GM06990 (cell line): ENCODE data around the gene ZNF467.

ENCODE experiments used
- DNase-seq: peaks from one replicate; pipeline ENCODE4 v3.0.0-alpha.2; 2011; ENCODE audit not compliant: insufficient read length; ENCODE audit errors: extremely low read depth
- H3K27me3 ChIP-seq: replicated peaks from 2 replicates; pipeline ENCODE4 v1.6.0; 2011; ENCODE audit warnings: low read length; ENCODE audit not compliant: control insufficient read depth, insufficient read depth
- H3K36me3 ChIP-seq: 2 replicates; pipeline ENCODE4 v1.5.1; 2011; ENCODE audit warnings: low read length; ENCODE audit not compliant: control insufficient read depth, insufficient read depth
- H3K4me3 ChIP-seq: replicated peaks from 2 replicates; pipeline ENCODE4 v1.5.1; 2011; ENCODE audit warnings: low read depth, mild to moderate bottlenecking, control low read depth, low read length
- TF ChIP-seq, protein P1 (sequence below): IDR thresholded peaks from 2 replicates; pipeline ENCODE4 v1.5.1; 2011; ENCODE audit warnings: low read length, control low read depth, mild to moderate bottlenecking, inconsistent platforms; ENCODE audit not compliant: insufficient read depth, poor library complexity, severe bottlenecking

Gene ZNF467

GRCh38 chr7:149767068-149767467, 6.3 kb downstream of the ZNF467 start:
- Histone ChIP-seq H3K4me3 (no peak overlapping the region), H3K27me3 (no peaks in the 10 kb centered on the region), H3K36me3 (no peaks in the 10 kb centered on the region)
- no peak for DNase-seq
- TF ChIP-seq, protein P1, sequence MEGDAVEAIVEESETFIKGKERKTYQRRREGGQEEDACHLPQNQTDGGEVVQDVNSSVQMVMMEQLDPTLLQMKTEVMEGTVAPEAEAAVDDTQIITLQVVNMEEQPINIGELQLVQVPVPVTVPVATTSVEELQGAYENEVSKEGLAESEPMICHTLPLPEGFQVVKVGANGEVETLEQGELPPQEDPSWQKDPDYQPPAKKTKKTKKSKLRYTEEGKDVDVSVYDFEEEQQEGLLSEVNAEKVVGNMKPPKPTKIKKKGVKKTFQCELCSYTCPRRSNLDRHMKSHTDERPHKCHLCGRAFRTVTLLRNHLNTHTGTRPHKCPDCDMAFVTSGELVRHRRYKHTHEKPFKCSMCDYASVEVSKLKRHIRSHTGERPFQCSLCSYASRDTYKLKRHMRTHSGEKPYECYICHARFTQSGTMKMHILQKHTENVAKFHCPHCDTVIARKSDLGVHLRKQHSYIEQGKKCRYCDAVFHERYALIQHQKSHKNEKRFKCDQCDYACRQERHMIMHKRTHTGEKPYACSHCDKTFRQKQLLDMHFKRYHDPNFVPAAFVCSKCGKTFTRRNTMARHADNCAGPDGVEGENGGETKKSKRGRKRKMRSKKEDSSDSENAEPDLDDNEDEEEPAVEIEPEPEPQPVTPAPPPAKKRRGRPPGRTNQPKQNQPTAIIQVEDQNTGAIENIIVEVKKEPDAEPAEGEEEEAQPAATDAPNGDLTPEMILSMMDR, result no peak

DNA sequence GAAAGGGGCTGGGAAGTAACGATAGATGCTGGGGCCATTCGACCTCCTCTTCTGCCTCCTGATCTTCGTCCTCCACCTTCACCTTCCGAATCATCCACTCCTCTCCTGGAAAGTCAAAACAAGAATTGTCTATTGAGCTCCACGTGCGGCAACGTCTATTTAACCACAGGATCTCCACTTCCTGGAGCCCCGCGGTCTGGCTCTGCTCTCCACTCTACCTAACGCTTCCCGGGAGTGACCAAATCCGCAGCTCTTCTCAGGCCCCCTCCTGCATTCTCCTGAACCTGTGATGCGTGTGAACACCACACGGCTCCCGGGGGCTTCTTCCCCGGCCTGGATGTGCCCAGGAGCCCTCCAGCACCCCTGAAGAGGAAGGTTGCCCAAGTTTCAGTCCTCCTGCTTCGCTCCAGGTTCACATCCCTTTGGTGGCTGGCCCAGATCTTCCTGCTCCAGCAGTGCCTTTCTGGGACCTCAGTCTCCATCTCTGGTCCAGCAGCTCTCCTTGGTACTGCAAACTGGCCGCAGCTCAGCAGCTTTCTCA, 7.2 kb downstream of the ZNF467 start:
- TF ChIP-seq, protein P1, result no peak
- DNase-seq, result no peak
- H3K4me3 ChIP-seq, result no peak overlapping the region
- H3K27me3 ChIP-seq, result no peaks in the 10 kb centered on the region
- no peaks in the 10 kb centered on the region for H3K36me3 ChIP-seq

- Histone ChIP-seq H3K27me3 (no peaks in the 10 kb centered on the region), H3K36me3 (no peaks in the 10 kb centered on the region), H3K4me3 (no peak overlapping the region)
- TF ChIP-seq, protein P1, result no peak
- no peak for DNase-seq
Observed at GRCh38 chr7:149765399-149766121, 7.8 kb downstream of the ZNF467 start.

DNA sequence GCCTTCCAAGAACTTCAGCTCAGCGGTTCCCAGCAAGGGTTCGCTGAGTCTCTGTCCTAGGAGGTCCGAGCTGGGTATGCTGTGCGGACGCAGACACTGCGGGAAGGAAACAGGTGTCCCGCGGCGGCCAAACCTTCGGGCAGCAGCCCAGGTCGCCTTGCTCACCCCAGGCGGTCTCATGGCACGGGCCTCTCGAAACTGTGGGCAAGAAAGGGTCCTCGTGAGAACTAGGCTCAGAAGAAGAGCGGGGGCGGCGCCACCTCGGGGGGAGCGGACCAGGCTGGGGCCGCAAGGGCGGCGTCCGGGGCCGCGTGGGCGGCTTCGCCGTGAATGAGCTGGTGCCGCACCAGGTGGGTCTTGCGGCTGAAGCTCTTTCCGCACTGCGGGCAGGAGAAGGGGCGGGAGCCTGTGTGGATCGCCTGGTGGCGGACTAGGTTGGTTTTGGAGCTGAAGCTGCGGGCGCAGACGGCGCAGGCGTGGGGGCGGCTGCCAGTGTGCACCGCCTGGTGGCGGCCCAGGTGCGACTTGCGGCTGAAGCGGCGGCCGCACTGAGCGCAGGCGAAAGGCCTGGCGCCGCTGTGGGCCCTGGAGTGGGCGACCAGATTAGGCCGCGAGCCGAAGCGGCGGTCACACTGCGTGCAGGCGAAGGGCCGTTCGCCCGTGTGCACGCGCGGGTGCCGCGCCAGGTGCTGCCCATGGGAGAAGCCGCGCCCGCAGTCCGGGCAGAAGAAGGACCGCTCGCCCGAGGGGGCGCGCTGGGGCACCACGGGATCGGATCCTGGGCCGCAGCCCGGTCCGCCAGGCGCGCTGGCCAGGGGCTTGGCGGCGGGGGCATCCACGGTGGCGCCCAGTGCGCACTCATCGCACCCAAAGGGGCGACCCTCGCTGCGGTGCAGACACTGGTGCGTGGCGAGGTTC, 8.6 kb downstream of the ZNF467 start:
- no peak for DNase-seq
- Histone ChIP-seq H3K36me3 (no peaks in the 10 kb centered on the region), H3K4me3 (no peak overlapping the region), H3K27me3 (no peaks in the 10 kb centered on the region; the same call in 1 of the 2 replicates)
- TF ChIP-seq, protein P1, result no peak

- TF ChIP-seq, protein P1, result no peak
Observed at GRCh38 chr7:149763563-149764240, 9.7 kb downstream of the ZNF467 start.

More at GRCh38 chr7:149763563-149764240, 9.7 kb downstream of the ZNF467 start:
- no peak for DNase-seq
- Histone ChIP-seq H3K27me3 (no peaks in the 10 kb centered on the region; the same call in 1 of the 2 replicates), H3K36me3 (no peaks in the 10 kb centered on the region), H3K4me3 (no peak overlapping the region)
